Keratinocyte (primary cell): Measurements from ENCODE around the gene TBX21.

Source experiments
- CTCF ChIP-seq, 3 experiments: IDR thresholded peaks in 1 of 3; conservative IDR thresholded peaks in 1 of 3; optimal IDR thresholded peaks in 1 of 3; 2 replicates in 2 of 3; 3 replicates in 1 of 3; pipeline versions ENCODE3 to v1.5.1; 2011; ENCODE audit warnings: low read length in 3 of 3, mild to moderate bottlenecking in 3 of 3, moderate library complexity in 2 of 3, control low read depth in 1 of 3, inconsistent platforms in 1 of 3; ENCODE audit not compliant: insufficient read depth in 2 of 3; ENCODE audit errors: extremely low read depth in 1 of 3
- EZH2 ChIP-seq: IDR thresholded peaks from one replicate; pipeline ENCODE4 v1.6.1; 2012; ENCODE audit warnings: inconsistent platforms, mild to moderate bottlenecking, low read length, moderate library complexity

GRCh38 chr17:47703191-47703591 is 29.8 kb upstream of the TBX21 start:
- TF ChIP-seq CTCF (optimal IDR thresholded peaks at IDR 0.05 in 1 of 3, IDR thresholded peaks at IDR 0.05 in 1 of 3, conservative IDR thresholded peaks at IDR 0.05 in 1 of 3; ENCODE audit: extremely low read depth in 1 of 3, insufficient read depth in 2 of 3, low read length in 3 of 3), result no peak
- no peak for TF ChIP-seq EZH2
